ENCODE measurements around the gene HEMGN. TPM values are rescaled to one million over a fixed set of nuclear protein-coding genes. Genes with fewer than 3 reads are reported as not detected.

HEMGN gene
- total and polyA plus RNA-seq, 2 experiments from 2014 or later, result not detected

- peak; percentile 90 for ATAC-seq
- peaks cover 7% of the 10 kb centered on the region; the same call in 2 of the 3 replicates for H3K4me1 Mint-ChIP-seq
- no peaks in the 10 kb centered on the region for H3K9me2 ChIP-seq (ENCODE audit: insufficient read depth)
Measured at GRCh38 chr9:97921959-97922724, 15.8 kb downstream of the HEMGN start, which contains the start of gene TRMO. TRMO (minus strand) TSS chr9:97922500; CDS start chr9:97922493, 7 bp downstream.

More at GRCh38 chr9:97921959-97922724, 15.8 kb downstream of the HEMGN start, which contains the start of gene TRMO:
- peak within 1 kb of the TSS; percentile 93 for H2AFZ ChIP-seq
- H3K27ac ChIP-seq (ENCODE audit: low read depth), result peak within 1 kb of the TSS; percentile 72
- peak; percentile 97 for DNase-seq (ENCODE audit: low spot score)
- no peaks in the 10 kb centered on the region for H4K20me1 ChIP-seq (replicated peaks; ENCODE audit: insufficient read depth)
- TF ChIP-seq CREB1 (CRISPR knock-in tag; IDR thresholded peaks at IDR 0.05; ENCODE audit: low read depth) (peak; percentile 98), REST (IDR thresholded peaks at IDR 0.05; ENCODE audit: unreplicated experiment) (no peak), ZNF462 (CRISPR knock-in tag; IDR thresholded peaks at IDR 0.05) (no peak), POLR2AphosphoS5 (IDR thresholded peaks at IDR 0.05; ENCODE audit: low read depth) (peak; percentile 80), ZNF331 (CRISPR knock-in tag; IDR thresholded peaks at IDR 0.05; ENCODE audit: low read depth) (no peak), CTCF (conservative IDR thresholded peaks at IDR 0.05; ENCODE audit: low read depth in 2 of 2) (peak; percentile 60 to 64), EZH2phosphoT487 (IDR thresholded peaks at IDR 0.05; ENCODE audit: unreplicated experiment) (no peak), ZNF114 (CRISPR knock-in tag; IDR thresholded peaks at IDR 0.05) (peak; percentile 42; the same call in 1 of the 2 replicates)
- TF ChIP-seq, protein P1, sequence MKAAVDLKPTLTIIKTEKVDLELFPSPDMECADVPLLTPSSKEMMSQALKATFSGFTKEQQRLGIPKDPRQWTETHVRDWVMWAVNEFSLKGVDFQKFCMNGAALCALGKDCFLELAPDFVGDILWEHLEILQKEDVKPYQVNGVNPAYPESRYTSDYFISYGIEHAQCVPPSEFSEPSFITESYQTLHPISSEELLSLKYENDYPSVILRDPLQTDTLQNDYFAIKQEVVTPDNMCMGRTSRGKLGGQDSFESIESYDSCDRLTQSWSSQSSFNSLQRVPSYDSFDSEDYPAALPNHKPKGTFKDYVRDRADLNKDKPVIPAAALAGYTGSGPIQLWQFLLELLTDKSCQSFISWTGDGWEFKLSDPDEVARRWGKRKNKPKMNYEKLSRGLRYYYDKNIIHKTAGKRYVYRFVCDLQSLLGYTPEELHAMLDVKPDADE (IDR thresholded peaks at IDR 0.05), result peak; percentile 77
- H3K4me2 ChIP-seq, result peak within 1 kb of the TSS; percentile 88
- Mint-ChIP-seq H3K4me3 (peak within 1 kb of the TSS; percentile 84), H3K27me3 (ENCODE audit: insufficient read depth, low read depth, poor library complexity) (peaks cover 10% of the 10 kb centered on the region), H3K9me3 (peaks cover 6% of the 10 kb centered on the region; the same call in 1 of the 3 replicates), H3K36me3 (ENCODE audit: low read depth) (peaks cover 3% of the 10 kb centered on the region; the same call in 2 of the 3 replicates), H3K27ac (peak within 1 kb of the TSS; percentile 95)
- no peaks in the 10 kb centered on the region for H3K4me1 ChIP-seq (ENCODE audit: insufficient read depth)
- H3K27me3 ChIP-seq (ENCODE audit: insufficient read depth), result peaks cover 13% of the 10 kb centered on the region
- no peaks in the 10 kb centered on the region for H3K79me2 ChIP-seq (replicated peaks; ENCODE audit: insufficient read depth)
- H3K4me3 ChIP-seq, result peak within 1 kb of the TSS; percentile 54
- H3F3A ChIP-seq (replicated peaks; ENCODE audit: low read depth), result no peaks in the 10 kb centered on the region
- H3K36me3 ChIP-seq (ENCODE audit: insufficient read depth), result no peaks in the 10 kb centered on the region
